ENCODE measurements around the gene TRIM27. TPM values are rescaled to one million over a fixed set of nuclear protein-coding genes. Genes with fewer than 3 reads are reported as not detected.

TRIM27 gene
- total RNA-seq: 10 to 100 TPM; 53.3 to 83.9 TPM

GRCh38 chr6:28923318-28924102 is at the start of gene TRIM27:
TRIM27 (minus strand) TSS chr6:28923985; CDS start chr6:28923632, 353 bp downstream.

Small RNAs within 50 kb of the gene (small RNA-seq; reads per million reads assigned to genes)
- 0 reads per million in 2 donors for gene RNU6-930P

Other genes with a start within 250 kb of the TRIM27 start
- 1 to 10 TPM in 1 of 2 donors, under 1 TPM in 1; 1.00 to 1.7 TPM for gene ZNF311, start 81.3 kb upstream of the TRIM27 start, total RNA-seq
- not detected for gene OR2W1, start 121.2 kb upstream of the TRIM27 start, total RNA-seq
- gene OR2B3, start 163.3 kb upstream of the TRIM27 start, total RNA-seq: not detected
- not detected for gene OR2J1, start 175.5 kb upstream of the TRIM27 start, total RNA-seq
- not detected for gene OR2J3, start 184.1 kb upstream of the TRIM27 start, total RNA-seq
- not detected for gene OR2J2, start 246.9 kb upstream of the TRIM27 start, total RNA-seq